Mesenchymal stem cell (in vitro differentiated cells and primary cell): ENCODE results near the gene KLHDC7B.

Source experiments
- DNase-seq: peaks from one replicate; pipeline ENCODE4 v3.0.0-alpha.2; 2013
- H2AFZ ChIP-seq: one replicate; pipeline ENCODE4 v1.6.1; 2013; ENCODE audit warnings: low read depth, mild to moderate bottlenecking, control low read depth, inconsistent platforms, low read length, moderate library complexity
- H2AK5ac ChIP-seq: 2 replicates; pipeline ENCODE4 v1.6.1; 2013; ENCODE audit warnings: low read length, moderate library complexity, mild to moderate bottlenecking, inconsistent platforms; ENCODE audit not compliant: severe bottlenecking
- H2BK120ac ChIP-seq: one replicate; pipeline ENCODE4 v1.6.1; 2013; ENCODE audit warnings: low read depth, mild to moderate bottlenecking, inconsistent platforms, low read length, moderate library complexity
- H2BK12ac ChIP-seq, 2 experiments: one replicate each; pipeline ENCODE4 v1.6.1; 2013; ENCODE audit warnings: inconsistent platforms in 2 of 2, low read length in 2 of 2, mild to moderate bottlenecking in 2 of 2, moderate library complexity in 2 of 2, control low read depth in 1 of 2
- H2BK15ac ChIP-seq: one replicate; pipeline ENCODE4 v1.6.1; 2013; ENCODE audit warnings: mild to moderate bottlenecking, low read depth, inconsistent platforms; ENCODE audit not compliant: poor library complexity, severe bottlenecking
- H2BK5ac ChIP-seq: 2 replicates; pipeline ENCODE4 v1.6.1; 2013; ENCODE audit warnings: low read depth, mild to moderate bottlenecking, low read length, control low read depth, inconsistent platforms; ENCODE audit not compliant: poor library complexity, severe bottlenecking
- H3K14ac ChIP-seq, 2 experiments: one replicate each; pipeline ENCODE4 v1.6.1; 2013; ENCODE audit warnings: inconsistent platforms in 2 of 2, low read length in 2 of 2, control low read depth in 1 of 2, mild to moderate bottlenecking in 1 of 2, moderate library complexity in 1 of 2
- H3K18ac ChIP-seq, 2 experiments: one replicate each; pipeline ENCODE4 v1.6.1; 2013; ENCODE audit warnings: inconsistent platforms in 2 of 2, low read length in 2 of 2, control low read depth in 1 of 2, low read depth in 1 of 2, mild to moderate bottlenecking in 1 of 2
- H3K23ac ChIP-seq, 2 experiments: one replicate each; pipeline ENCODE4 v1.6.1; 2013; ENCODE audit warnings: inconsistent platforms in 2 of 2, low read length in 2 of 2, mild to moderate bottlenecking in 2 of 2, moderate library complexity in 2 of 2, control low read depth in 1 of 2
- H3K27ac ChIP-seq: 2 replicates; pipeline ENCODE4 v1.5.1; 2013; ENCODE audit warnings: mild to moderate bottlenecking, moderate library complexity, low read length, control low read depth, inconsistent platforms; ENCODE audit not compliant: poor library complexity, severe bottlenecking
- H3K27me3 ChIP-seq, 2 experiments: 2 replicates each; pipeline versions ENCODE4 v1.6.1 to v1.7.0; 2013; ENCODE audit warnings: low read length in 2 of 2, mild to moderate bottlenecking in 2 of 2, moderate library complexity in 2 of 2, control low read depth in 1 of 2, inconsistent platforms in 1 of 2; ENCODE audit not compliant: control insufficient read depth in 1 of 2, insufficient read depth in 1 of 2
- H3K36me3 ChIP-seq, 2 experiments: 2 replicates each; pipeline versions ENCODE4 v1.6.1 to v1.7.0; 2013; ENCODE audit warnings: low read length in 2 of 2, control low read depth in 1 of 2, inconsistent platforms in 1 of 2, low read depth in 1 of 2, mild to moderate bottlenecking in 1 of 2; ENCODE audit not compliant: insufficient read depth in 2 of 2, control insufficient read depth in 1 of 2
- H3K4ac ChIP-seq, 2 experiments: one replicate each; pipeline ENCODE4 v1.6.1; 2013; ENCODE audit warnings: inconsistent platforms in 2 of 2, low read length in 2 of 2, mild to moderate bottlenecking in 2 of 2, moderate library complexity in 2 of 2, control low read depth in 1 of 2, low read depth in 1 of 2
- H3K4me1 ChIP-seq: 2 replicates; pipeline ENCODE4 v1.6.1; 2013; ENCODE audit warnings: low read depth, low read length, control low read depth; ENCODE audit not compliant: control insufficient read depth, insufficient read depth
- H3K4me2 ChIP-seq: 2 replicates; pipeline ENCODE4 v1.6.1; 2013; ENCODE audit warnings: low read length, mild to moderate bottlenecking, inconsistent platforms; ENCODE audit not compliant: poor library complexity, severe bottlenecking
- H3K4me3 ChIP-seq, 2 experiments: 2 replicates each; pipeline versions ENCODE4 v1.5.1 to v1.7.0; 2013; ENCODE audit warnings: low read length in 2 of 2, mild to moderate bottlenecking in 2 of 2, control low read depth in 1 of 2, low read depth in 1 of 2; ENCODE audit not compliant: insufficient read depth in 1 of 2
- H3K79me1 ChIP-seq: replicated peaks from 2 replicates; pipeline ENCODE4 v1.6.1; 2013; ENCODE audit warnings: mild to moderate bottlenecking, control low read depth, low read length, inconsistent platforms; ENCODE audit not compliant: poor library complexity, severe bottlenecking
- H3K9ac ChIP-seq: 2 replicates; pipeline ENCODE4 v1.7.0; 2013; ENCODE audit warnings: mild to moderate bottlenecking, low read length, moderate library complexity
- H3K9me3 ChIP-seq: 2 replicates; pipeline ENCODE4 v1.7.0; 2013; ENCODE audit warnings: mild to moderate bottlenecking, low read length; ENCODE audit not compliant: control insufficient read depth
- H4K8ac ChIP-seq: one replicate; pipeline ENCODE4 v1.6.1; 2013; ENCODE audit warnings: inconsistent platforms, mild to moderate bottlenecking, low read length, moderate library complexity
- H4K91ac ChIP-seq: one replicate; pipeline ENCODE4 v1.6.1; 2013; ENCODE audit warnings: mild to moderate bottlenecking, low read length, inconsistent platforms
- WGBS: methylation state at CpG from one replicate; pipeline ENCODE4 v1.1.7; 2013; ENCODE audit warnings: mixed read lengths; 5-methylcytosine and 5-hydroxymethylcytosine counted together

KLHDC7B gene

DNA sequence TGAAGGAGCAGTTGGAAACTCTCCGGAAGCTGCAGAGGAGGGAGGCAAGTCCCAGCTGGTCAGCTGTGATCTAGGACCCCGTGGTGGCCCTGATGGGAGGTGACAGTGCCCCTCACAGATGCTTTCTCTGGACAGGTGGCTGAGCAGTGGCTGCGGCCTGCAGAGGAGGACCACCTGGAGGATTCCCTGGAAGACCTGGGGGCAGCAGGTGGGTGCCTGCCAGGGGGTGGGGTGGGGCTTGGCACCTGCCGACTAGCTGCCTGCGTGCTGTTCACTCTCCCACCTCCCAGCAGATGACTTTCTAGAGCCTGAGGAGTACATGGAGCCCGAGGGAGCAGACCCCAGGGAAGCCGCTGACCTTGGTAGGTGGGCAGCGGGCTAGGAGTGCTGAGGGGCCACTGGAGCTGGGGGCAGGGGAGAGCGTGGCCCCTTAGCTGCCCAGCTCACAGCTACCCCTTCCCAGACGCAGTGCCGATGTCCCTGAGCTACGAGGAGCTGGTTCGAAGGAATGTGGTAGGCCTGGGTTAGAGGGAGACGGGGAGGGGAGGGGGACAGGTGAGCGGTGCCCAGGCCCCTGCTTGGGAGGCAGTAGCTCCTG lies 23.4 kb upstream of the KLHDC7B start:
- no peak overlapping the region for H3K18ac ChIP-seq
- no peak overlapping the region for H3K4ac ChIP-seq
- H3K4me2 ChIP-seq = no peak overlapping the region
- WGBS = 98% methylated on average over 14 of the region's 15 CpGs
- H4K91ac ChIP-seq = no peak overlapping the region
- no peaks in the 10 kb centered on the region for H3K9me3 ChIP-seq
- peaks cover 23% of the 10 kb centered on the region for H3K4me1 ChIP-seq
- H2AFZ ChIP-seq = no peak overlapping the region
- no peak overlapping the region for H2BK5ac ChIP-seq
- no peak overlapping the region for H4K8ac ChIP-seq
- H3K36me3 ChIP-seq = peaks cover 57 to 59% of the 10 kb centered on the region in 2 experiments
- DNase-seq = no peak
- no peak overlapping the region for H2BK120ac ChIP-seq
- H2BK12ac ChIP-seq = no peak overlapping the region
- H3K27me3 ChIP-seq = no peaks in the 10 kb centered on the region
- no peak overlapping the region for H3K27ac ChIP-seq
- no peak overlapping the region for H3K14ac ChIP-seq
- H3K4me3 ChIP-seq = no peak overlapping the region
- H3K23ac ChIP-seq = no peak overlapping the region
- no peak overlapping the region for H2BK15ac ChIP-seq
- H2AK5ac ChIP-seq = no peak overlapping the region
- H3K79me1 ChIP-seq = peaks cover 36% of the 10 kb centered on the region
- no peak overlapping the region for H3K9ac ChIP-seq

DNA sequence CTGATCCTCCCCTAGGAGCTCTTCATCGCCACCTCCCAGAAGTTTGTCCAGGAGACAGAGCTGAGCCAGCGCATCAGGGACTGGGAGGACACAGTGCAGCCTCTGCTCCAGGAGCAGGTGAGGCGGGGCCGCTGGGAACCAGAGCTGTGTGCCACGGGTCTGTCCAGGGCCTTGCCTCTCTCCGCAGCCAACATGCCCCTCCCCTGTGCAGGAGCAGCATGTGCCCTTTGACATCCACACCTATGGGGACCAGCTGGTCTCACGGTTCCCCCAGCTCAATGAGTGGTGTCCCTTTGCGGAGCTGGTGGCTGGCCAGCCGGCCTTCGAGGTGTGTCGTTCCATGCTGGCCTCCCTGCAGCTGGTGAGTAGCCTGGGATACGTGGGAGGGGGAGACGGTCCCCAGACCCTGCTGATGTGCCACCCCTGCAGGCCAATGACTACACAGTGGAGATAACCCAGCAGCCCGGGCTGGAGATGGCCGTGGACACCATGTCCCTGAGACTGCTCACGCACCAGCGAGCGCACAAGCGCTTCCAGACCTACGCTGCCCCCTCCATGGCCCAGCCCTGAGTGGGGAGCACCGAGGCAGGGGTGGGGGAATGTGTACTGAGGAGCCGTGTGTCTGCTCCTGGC lies 22.8 kb upstream of the KLHDC7B start:
- no peak overlapping the region for H3K27ac ChIP-seq
- H3K27me3 ChIP-seq = no peaks in the 10 kb centered on the region
- no peaks in the 10 kb centered on the region for H3K9me3 ChIP-seq
- no peak overlapping the region for H2BK12ac ChIP-seq
- H4K8ac ChIP-seq = no peak overlapping the region
- H2AK5ac ChIP-seq = no peak overlapping the region
- no peak overlapping the region for H3K4me3 ChIP-seq
- no peak overlapping the region for H3K18ac ChIP-seq
- H3K36me3 ChIP-seq = peaks cover 51 to 53% of the 10 kb centered on the region in 2 experiments
- H2BK120ac ChIP-seq = no peak overlapping the region
- DNase-seq = no peak
- 94% methylated on average over 22 of the region's 22 CpGs for WGBS
- H3K4ac ChIP-seq = no peak overlapping the region
- H3K23ac ChIP-seq = no peak overlapping the region
- no peak overlapping the region for H3K14ac ChIP-seq
- no peak overlapping the region for H2BK5ac ChIP-seq
- H2AFZ ChIP-seq = no peak overlapping the region
- H3K79me1 ChIP-seq = peaks cover 30% of the 10 kb centered on the region
- H3K9ac ChIP-seq = no peak overlapping the region
- H4K91ac ChIP-seq = no peak overlapping the region
- H3K4me2 ChIP-seq = no peak overlapping the region
- H2BK15ac ChIP-seq = no peak overlapping the region
- peaks cover 26% of the 10 kb centered on the region for H3K4me1 ChIP-seq

DNA sequence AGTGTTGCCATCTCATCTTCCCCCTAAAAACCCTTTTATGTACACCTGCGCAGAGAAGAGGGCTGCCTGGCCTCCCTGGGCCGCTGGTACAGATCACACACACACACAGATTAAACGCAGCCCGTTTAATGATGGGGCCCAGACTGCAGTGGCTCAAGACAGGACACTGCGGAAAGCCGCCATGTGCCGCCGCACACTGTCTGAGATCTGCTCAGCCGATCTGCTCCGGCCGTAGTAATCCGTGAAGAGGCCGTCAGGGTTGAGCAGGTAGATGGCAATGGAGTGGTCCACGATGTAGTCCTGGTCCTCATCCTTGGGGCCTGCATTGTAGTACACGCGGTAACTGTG lies 22.3 kb upstream of the KLHDC7B start:
- Histone ChIP-seq H4K8ac (no peak overlapping the region), H2BK5ac (no peak overlapping the region), H4K91ac (no peak overlapping the region), H2BK15ac (no peak overlapping the region), H2AFZ (no peak overlapping the region), H3K36me3 (peaks cover 46 to 48% of the 10 kb centered on the region in 2 experiments), H3K4ac (peak overlapping the region in 1 of 2 experiments; percentile 24), H3K23ac (no peak overlapping the region), H2BK120ac (no peak overlapping the region), H3K4me3 (no peak overlapping the region), H3K9ac (peak overlapping the region; percentile 94), H3K9me3 (no peaks in the 10 kb centered on the region), H3K14ac (no peak overlapping the region), H3K4me2 (no peak overlapping the region), H2BK12ac (no peak overlapping the region), H3K18ac (no peak overlapping the region), H2AK5ac (no peak overlapping the region), H3K79me1 (peaks cover 29% of the 10 kb centered on the region), H3K27me3 (no peaks in the 10 kb centered on the region), H3K4me1 (peaks cover 26% of the 10 kb centered on the region), H3K27ac (no peak overlapping the region)
- WGBS = 94% methylated on average over 16 of the region's 16 CpGs
- no peak for DNase-seq

DNA sequence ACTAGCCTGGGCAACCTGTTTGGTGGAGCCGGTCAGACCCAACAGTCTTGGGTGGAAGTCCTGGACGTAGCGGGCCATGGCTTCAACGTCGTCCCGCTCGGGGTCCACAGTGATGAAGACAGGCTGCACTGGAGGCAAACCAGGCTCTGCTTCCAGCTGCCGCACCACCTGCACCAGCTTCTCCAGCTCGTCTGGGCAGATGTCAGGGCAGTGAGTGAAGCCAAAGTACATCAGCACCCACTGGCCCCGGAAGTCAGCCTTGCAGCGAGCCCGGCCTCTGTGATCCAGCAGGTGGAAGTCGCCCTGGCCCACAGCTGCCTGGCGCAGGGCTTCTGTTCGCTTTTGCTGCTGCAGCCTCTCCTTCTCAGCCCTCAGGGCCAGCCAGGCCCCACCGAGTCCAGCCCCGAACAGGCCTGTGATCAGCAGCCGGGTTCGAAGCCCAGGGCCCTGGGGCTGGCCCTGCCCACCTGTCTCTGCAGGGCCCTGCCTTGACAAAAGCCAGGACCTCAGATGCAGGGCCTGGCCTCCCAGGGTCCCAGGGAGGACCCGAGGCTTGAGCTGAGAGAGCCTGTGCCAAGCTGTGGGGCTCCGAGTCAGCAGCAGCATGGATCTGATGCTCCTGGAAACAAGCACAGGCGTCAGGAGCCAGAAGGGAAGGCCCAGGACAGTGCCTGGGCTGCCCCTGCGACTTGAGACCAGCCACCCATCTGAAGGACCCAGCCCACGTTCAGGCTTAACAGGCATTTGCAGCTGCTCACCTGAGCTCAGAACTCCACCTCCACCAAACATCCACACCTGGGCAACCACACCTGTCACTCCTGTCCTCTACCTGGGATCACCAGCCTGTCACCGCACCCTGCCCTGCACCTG lies 21.7 kb upstream of the KLHDC7B start:
- H3K9ac ChIP-seq = peak overlapping the region; percentile 94
- DNase-seq = peak; percentile 5
- H3K4ac ChIP-seq = no peak overlapping the region
- no peak overlapping the region for H2AK5ac ChIP-seq
- no peaks in the 10 kb centered on the region for H3K27me3 ChIP-seq
- H2AFZ ChIP-seq = no peak overlapping the region
- peaks cover 27% of the 10 kb centered on the region for H3K4me1 ChIP-seq
- no peak overlapping the region for H2BK15ac ChIP-seq
- H4K91ac ChIP-seq = no peak overlapping the region
- no peak overlapping the region for H2BK12ac ChIP-seq
- peak overlapping the region; percentile 23 to 84 for H3K4me3 ChIP-seq
- H3K23ac ChIP-seq = no peak overlapping the region
- peaks cover 29% of the 10 kb centered on the region for H3K79me1 ChIP-seq
- H3K4me2 ChIP-seq = peak overlapping the region; percentile 86
- 78% methylated on average over 25 of the region's 25 CpGs for WGBS
- H3K36me3 ChIP-seq = peaks cover 40 to 42% of the 10 kb centered on the region in 2 experiments
- no peak overlapping the region for H2BK120ac ChIP-seq
- H3K18ac ChIP-seq = no peak overlapping the region
- no peak overlapping the region for H3K27ac ChIP-seq
- H4K8ac ChIP-seq = peak overlapping the region; percentile 0
- H3K14ac ChIP-seq = peak overlapping the region in 1 of 2 experiments; percentile 63
- no peak overlapping the region for H2BK5ac ChIP-seq
- H3K9me3 ChIP-seq = no peaks in the 10 kb centered on the region
